NCI-H446 (cell line): ENCODE data around the gene HSPA14.
"Not testable (repeated sequence)": the region's sequence is repeated elsewhere in the genome, so short reads cannot be mapped to it uniquely, and the experiment has no call there.

Experiments
- DNase-seq, 2 experiments: peaks; one replicate each; lab custom pipeline; 2025; lab: John Stamatoyannopoulos, UW

The HSPA14 gene, protein sequence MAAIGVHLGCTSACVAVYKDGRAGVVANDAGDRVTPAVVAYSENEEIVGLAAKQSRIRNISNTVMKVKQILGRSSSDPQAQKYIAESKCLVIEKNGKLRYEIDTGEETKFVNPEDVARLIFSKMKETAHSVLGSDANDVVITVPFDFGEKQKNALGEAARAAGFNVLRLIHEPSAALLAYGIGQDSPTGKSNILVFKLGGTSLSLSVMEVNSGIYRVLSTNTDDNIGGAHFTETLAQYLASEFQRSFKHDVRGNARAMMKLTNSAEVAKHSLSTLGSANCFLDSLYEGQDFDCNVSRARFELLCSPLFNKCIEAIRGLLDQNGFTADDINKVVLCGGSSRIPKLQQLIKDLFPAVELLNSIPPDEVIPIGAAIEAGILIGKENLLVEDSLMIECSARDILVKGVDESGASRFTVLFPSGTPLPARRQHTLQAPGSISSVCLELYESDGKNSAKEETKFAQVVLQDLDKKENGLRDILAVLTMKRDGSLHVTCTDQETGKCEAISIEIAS

DNA sequence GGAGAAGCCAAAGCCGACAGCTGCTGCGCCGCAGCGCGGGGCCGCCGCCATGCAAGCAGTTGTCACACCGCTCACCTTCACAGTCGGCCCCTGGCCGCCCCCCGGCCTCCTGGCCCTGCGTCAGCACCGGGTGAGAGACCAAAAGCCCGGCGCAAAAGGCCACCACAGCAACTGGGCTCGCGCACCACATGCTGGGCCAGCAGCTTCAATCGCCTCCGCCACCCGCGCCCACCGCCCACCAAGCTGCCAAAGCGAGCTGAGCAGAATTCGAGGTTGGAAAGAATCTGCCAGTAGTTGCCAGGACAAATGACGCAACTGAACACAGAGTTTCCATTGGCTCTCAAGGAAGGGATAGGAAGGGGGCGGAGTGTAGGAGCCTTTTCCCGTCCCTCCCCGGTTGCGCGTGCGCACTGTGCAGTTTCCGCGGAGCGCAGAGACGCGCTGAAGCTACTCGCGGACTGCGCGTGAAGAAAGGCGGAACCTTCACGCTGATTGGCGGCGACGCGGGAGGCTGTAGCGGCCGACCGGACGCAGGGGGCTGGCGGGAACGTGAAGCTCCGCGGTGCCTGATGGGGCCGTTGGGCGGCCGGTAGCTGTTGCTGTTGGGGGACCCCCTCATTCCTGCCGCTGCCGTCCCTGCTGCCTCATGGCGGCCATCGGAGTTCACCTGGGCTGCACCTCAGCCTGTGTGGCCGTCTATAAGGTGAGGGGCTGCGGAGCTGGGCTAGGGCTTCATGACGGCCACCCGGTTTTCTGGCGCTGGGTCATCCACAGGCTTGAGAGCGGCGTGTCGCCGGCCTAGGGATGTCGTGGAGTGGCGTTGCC is at the start of gene HSPA14, which contains the start of the genes CDNF and MSANTD7:
Gene HSPA14, plus strand, starts transcription at position 550 of the 825 bp plus-strand sequence. Its CDS starts 97 bp downstream, at position 647.
Gene CDNF, minus strand, starts transcription at position 281 of the 825 bp plus-strand sequence. Its CDS starts 91 bp downstream, at position 190.
Gene MSANTD7, plus strand, starts transcription at position 550 of the 825 bp plus-strand sequence. CDS start 3,979 bp downstream, outside the sequence.
- peak; percentile 96 to 99 for DNase-seq

GRCh38 chr10:14798636-14799035 is 39.5 kb upstream of the HSPA14 start:
- DNase-seq = no peak

DNA sequence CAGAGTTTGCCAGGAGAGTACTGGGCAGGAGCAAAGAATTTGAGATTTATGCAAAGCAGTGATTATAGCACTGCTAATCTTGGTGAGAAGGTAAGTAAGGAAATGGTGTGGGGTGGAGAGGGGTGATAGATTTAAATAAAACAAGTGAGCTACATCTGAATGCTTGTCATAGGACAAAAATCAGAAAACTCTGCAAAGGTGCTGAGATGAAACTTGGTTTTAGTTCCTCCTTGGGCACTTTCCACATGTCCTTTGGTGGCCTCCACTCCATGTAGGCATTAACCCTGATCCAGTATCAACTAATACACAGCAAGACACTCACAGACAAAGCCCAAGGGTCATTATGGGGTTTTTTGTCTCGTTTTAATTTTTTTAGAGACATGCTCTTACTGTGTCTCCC is 37.7 kb upstream of the HSPA14 start:
- DNase-seq = no peak

- DNase-seq = no peak
Measured at GRCh38 chr10:14801723-14802122, 36.4 kb upstream of the HSPA14 start.

DNA sequence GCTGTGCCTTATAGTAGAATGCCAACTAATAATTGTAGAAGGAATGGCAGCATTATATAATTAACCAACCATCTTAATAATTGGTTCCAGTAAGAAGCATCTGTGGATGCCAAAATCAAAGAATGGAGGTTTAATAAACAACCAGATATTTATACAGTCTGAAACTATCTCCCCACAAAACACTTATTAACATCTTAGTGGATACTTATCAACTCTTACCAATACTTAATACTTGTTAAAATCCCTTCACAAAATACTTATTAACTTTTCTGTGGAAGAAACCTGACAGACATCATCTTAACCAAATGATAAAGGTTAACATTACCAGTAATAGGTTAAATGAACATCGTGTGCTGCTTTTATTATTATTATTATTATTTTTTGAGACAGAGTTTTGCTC is 34.3 kb upstream of the HSPA14 start:
- DNase-seq = no peak

DNA sequence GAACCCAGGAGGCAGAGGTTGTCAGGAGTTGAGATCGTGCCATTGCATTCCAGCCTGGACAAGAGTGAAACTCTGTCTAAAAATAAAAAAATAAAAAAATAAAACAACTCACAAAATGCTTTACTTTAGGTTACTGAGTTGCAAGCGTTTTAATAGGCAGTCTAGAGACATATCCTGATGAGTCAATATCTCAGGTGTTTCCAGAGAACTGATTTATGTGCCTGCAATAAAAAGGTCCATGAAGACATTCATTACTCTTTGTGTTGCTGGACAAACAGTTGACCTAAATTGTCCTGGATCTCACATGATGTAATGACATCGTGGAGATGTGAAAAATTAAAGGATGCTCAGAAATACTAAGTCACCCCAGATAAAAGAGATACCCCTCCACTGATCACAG is 31.8 kb upstream of the HSPA14 start:
- DNase-seq = no peak

DNA sequence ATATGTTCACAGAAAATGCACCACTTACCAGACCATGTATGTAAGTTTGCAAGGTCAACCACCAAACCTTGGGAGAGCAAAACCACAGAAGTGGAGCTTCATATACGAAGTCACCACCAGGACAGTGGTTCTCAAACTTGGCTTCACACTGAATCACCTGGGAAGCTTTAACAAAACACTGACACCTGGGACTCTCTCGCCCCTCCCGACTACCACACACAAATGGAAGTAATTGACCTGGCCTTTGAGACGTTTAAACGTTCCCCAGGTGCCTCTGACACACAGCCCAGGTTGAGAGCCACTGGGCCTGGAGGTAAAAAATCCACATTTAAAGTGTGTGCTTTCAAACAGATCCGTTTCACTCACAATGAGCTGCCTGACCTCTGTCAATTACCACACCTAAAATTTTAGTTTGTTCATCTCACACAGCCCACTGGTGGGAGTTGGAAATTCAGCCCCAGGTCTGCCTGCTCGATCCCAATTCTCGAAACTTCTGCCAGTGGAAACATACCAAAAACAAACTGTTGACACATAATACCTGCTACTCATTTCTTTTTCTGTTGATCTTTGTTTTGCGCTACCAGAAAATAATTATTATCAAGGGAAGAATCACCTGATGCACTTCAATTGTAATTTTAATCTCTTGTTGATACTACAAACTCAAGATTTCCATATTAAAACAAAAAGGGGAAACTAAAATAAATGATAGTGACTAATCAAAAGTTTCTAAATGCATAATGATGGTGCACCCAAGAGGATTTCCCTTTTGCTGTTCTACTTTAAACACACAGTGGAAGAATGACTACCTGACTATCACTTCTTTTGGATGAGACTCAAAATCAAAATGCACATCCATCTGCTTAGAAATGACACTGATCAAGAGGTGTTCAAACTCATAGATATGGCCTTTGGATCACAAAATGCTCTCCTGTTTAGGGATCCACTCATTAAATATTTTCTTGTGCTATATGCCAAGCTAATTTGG is 26.8 kb upstream of the HSPA14 start:
- DNase-seq = no peak

DNA sequence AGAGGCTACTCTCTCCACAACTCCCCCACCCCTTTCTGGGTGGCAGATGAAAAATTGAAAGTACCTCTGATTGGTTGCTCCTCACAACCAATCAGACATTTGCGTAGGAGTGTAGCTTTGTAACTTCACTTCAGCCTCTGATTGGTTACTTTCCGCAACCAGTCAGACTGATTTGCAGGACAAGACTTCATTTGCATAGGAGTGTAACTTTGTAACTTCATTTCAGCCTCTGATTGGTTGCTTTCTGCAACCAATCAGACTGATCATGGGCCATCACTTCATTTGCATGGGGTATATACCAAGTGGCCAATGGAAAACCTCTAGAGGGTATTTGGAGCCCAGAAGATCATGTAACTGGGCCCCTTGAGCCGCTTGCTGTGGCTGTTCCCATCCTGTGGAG is 25.8 kb upstream of the HSPA14 start:
- no peak for DNase-seq

DNA sequence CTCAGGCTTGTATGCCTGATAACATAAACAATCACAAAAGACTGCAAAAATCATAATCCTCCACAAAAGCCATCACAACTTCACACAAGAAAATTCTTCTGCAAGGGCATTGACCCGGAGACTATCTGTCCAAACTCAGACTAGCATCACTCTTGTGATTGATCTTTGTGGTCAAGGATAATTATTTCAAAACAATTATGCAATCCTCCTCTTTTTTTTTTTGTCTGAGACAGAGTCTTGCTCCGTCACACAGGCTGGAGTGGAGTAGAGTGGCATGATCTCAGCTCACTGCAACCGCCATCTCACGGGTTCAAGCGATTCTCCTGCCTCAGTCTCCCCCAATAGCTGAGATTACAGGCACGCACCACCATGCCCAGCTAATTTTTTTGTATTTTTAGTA is 22.4 kb upstream of the HSPA14 start:
- no peak for DNase-seq

DNA sequence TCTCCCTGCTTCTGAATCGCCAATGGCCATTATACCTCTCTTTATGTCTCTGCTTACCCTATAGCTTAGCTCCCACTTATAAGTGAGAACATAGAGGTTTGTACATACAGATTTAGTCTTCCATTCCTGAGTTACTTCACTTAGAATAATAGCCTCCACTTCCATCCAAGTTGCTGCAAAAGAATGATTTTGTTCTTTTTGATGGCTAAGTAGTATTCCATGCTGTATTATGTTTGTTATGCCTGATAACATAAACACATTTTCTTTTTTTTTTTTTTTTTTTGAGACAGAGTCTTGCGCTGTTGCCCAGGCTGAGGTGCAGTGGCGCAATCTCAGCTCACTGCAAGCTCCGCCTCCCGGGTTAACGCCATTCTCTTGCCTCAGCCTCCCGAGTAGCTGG is 21.4 kb upstream of the HSPA14 start:
- not testable (repeated sequence) for DNase-seq

DNA sequence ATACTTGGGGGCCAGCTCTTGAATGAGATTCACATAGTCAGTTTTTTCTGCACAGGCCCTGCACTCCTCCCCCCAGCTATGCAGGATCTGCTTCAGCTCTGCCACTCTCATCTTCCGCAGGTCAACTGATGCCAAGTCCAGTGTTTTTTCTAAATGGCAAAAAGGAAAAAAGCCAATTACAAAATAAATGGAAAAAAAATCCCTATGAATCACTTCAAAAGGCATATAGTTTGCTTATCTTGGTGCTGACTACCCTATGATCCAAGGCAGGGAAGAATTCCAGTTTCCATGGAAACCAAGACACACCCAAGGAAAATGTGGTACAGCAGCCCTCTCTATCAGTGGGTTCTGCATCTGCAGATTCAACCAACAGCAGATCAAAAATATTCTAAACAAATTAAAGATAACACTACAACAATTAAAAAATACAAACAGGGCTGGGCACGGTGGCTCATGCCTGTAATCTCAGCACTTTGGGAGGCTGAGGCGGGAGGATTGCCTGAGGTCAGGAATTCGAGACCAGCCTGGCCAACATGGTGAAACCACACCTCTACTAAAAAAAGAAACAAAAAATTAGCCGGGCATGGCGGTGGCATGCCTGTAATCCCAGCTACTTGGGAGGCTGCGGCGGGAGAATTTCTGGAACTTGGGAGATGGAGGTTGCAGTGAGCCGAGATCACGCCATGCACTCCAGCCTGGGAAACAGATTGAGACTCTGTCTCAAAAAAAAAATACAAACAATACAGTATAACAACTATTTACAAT is 17.9 kb upstream of the HSPA14 start:
- no peak for DNase-seq

DNA sequence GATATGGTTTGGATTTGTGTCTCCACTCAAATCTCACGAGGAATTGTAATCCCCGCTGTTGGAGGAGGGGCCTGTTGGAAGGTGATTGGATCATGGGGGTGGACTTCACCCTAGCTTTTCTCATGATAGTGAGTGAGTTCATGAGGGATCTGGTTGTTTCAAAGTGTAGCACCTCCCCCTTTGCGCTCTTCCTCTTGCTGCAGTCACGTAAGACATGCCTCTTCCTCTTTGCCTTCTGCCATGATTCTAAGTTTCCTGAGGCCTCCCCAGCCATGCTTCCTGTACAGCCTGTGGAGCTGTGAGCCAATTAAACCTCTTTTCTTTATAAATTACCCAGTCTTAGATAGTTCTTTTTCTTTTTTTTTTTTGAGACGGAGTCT is 17.3 kb upstream of the HSPA14 start:
- no peak for DNase-seq

- DNase-seq = no peak
Measured at GRCh38 chr10:14821635-14822375, 16.3 kb upstream of the HSPA14 start.

DNA sequence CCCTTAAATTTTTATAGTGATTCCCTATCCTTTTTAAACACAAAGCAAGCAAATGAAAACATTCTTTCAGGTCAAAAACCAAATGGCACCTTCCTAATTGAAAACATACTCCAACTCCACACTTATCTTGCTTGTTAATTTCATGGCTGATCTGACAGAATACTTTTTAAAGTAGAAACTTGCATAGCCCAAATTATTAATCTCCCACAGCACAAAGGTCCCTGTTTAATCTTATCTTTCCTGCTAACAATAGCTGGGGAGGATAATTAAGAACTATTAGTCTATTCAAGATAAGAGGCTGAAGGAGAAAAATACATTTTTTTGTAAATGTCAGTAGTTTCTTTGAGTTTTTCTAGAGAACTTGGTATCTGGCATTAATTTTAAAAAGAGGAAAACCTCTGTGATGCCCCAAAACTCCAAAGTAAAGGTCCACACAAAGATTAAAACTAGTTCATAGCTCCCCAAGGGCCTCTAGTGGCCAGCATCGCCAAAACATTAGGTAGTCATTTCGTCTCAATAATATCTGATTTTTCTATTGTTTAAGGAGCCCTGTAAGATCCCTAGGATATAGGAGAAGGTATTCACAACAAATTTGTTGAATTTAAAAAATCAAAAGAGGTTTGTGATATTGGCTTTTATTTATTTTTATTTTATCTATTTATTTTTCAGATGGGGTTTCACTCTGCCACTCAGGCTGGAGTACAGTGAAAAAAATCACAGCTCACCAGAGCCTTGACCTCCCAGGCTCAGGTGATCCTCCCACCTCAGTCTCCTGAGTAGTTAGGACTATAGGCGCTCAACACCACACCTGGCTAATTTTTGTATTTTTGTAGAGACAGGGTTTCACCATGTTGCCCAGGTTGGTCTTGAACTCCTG is 15.0 kb upstream of the HSPA14 start:
- DNase-seq = peak in 1 of 2 experiments; percentile 19

DNA sequence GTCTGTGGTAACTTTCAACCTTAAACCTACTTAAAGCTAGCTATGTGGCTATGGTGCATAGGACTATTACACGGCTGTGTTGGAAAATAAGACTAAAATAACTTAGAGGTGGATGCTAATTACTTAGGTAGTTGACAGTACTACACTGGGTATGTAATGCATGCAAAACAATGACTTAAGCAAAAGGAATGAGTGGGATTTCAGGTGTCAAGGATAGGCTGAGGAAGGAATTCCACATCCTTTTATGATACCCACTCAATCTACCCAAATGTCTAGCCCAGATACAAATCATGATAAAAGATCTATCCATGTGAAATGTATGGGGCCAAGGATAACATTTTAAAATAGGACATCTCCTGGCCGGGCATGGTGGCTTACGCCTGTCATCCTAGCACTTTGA is 14.1 kb upstream of the HSPA14 start:
- DNase-seq = no peak

DNA sequence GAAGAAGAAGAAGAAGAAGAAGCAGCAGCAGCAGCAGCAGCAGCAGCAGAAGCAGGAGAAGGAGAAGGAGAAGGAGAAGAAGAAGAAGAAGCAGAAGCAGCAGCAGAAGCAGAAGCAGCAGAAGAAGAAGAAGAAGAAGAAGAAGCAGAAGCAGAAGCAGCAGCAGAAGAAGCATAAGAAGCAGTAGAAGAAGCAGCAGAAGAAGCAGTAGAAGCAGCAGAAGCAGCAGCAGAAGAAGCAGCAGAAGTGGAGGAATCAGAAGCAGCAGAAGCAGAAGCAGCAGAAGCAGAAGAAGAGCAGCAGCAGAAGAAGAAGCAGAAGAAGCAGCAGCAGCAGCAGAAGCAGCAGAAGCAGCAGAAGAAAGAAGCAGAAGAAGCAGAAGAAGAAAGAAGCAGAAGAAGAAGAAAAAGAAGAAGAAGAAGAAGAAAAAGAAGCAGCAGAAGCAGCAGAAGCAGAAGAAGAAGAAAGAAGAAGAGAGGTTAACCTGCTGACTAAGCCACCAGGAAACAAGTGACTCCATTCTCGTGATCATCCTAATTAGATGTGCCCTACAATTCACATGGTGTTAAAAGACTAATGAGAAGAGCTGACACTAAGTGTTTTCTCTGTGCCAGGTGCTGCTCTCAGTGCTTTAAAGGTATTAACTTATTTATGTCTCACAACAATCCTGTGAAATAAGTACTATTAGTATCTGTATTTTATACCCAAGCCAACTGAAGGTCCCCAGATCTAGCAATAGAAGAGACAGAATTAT is 11.9 kb upstream of the HSPA14 start:
- no peak for DNase-seq

GRCh38 chr10:14833106-14833505 is 5.0 kb upstream of the HSPA14 start:
- DNase-seq = no peak

- DNase-seq = no peak
Measured at GRCh38 chr10:14836208-14836607, 1.9 kb upstream of the HSPA14 start.
